H1 (cell line): ENCODE measurements around the gene FAM83F. TPM values are rescaled to one million over a fixed set of nuclear protein-coding genes. Genes with fewer than 3 reads are reported as not detected.

Experiments
- CBX8 ChIP-seq: fragments of 300-800, 300-1000 bp; sonication (generic); IDR thresholded peaks from 2 replicates; pipeline ENCODE4 v1.7.1; 2016; ENCODE audit warnings: low read depth, low read length, borderline replicate concordance
- PHF8 ChIP-seq: fragments of 200-600 bp; sonication (generic); conservative IDR thresholded peaks from 2 replicates; pipeline ENCODE4 v1.7.1; 2012; ENCODE audit warnings: low read depth, mild to moderate bottlenecking, inconsistent platforms, low read length, moderate library complexity
- SAP30 ChIP-seq: fragments of 300-600 bp; sonication (generic); IDR thresholded peaks from 2 replicates; pipeline ENCODE4 v1.7.1; 2012; ENCODE audit warnings: low read length, moderate library complexity, mild to moderate bottlenecking, inconsistent platforms; ENCODE audit not compliant: insufficient read depth, insufficient replicate concordance
- SIRT6 ChIP-seq: IDR thresholded peaks from one replicate; pipeline ENCODE4 v1.7.1; 2012; ENCODE audit warnings: low read length, inconsistent platforms
- SUZ12 ChIP-seq: fragments of 200-600 bp; sonication (generic); IDR thresholded peaks from 2 replicates; pipeline ENCODE4 v1.6.1; 2012; ENCODE audit warnings: mild to moderate bottlenecking, inconsistent platforms, low read length, moderate library complexity, mixed read lengths
- polyA plus RNA-seq, 7 experiments: library from polyadenylated mRNA; depleted of rRNA in 3 of 7; stranded (reverse) in 5 of 7; unstranded in 2 of 7; fragments of >200 nt in 5 of 7; fragments of 200-250 nt in 2 of 7; gene quantifications; 1 replicate in 5 of 7; 2 replicates in 1 of 7; 4 replicates in 1 of 7; pipeline versions ENCODE4 v1.2.1 to v1.2.3, GENCODE V29; 2011 to 2013; ENCODE audit warnings: missing spikeins in 2 of 7, mixed read lengths in 2 of 7
- total RNA-seq: library from RNA; stranded (reverse); fragmentation: NEBNext Ultra II Directional; extraction: Animal tissue kit (Norgen Biotek cat#: 25700); gene quantifications from 2 replicates; pipeline ENCODE4 v1.2.1, GENCODE V29; 2021

FAM83F gene
- total and polyA plus RNA-seq, 2 of the 8 experiments (the other 6 are each of a cell fraction or from before 2014, with no cell fraction given), result 8.6 to 18.9 TPM

- TF ChIP-seq SAP30 (no peak), CBX8 (no peak), SUZ12 (no peak), PHF8 (no peak), SIRT6 (no peak)
Observed at GRCh38 chr22:40014667-40015248, 20.0 kb downstream of the FAM83F start (continued).
